HepG2 (cell line): ENCODE results near the gene COMMD2. TPM values are rescaled to one million over a fixed set of nuclear protein-coding genes. Genes with fewer than 3 reads are reported as not detected.

Experiments used
- ATAC-seq: fragments of 200-7000 bp; cut with Tn5 transposase; 3 replicates; pipeline ENCODE4 v1.9.1; 2020; ENCODE audit warnings: mild to moderate bottlenecking, moderate library complexity
- BruUV-seq: library from RNA; stranded (reverse); fragments of 400-500 nt; replicated peaks from 2 replicates; lab custom pipeline; 2021; lab: Mats Ljungman, UMichigan
- CTCF ChIA-PET: fragments of 300-600 bp; formaldehyde crosslinking; extraction: SDS; loops from one replicate; lab custom pipeline; 2021; ENCODE audit warnings: low total read pairs, inconsistent platforms, low intra/inter-chr PET ratio; lab: Yijun Ruan, JAX
- POLR2A ChIA-PET: fragments of 350-600 bp; sonication (Branson Sonifier 250); formaldehyde crosslinking; loops from one replicate; lab custom pipeline; 2020; ENCODE audit warnings: antibody characterized with exemption, inconsistent platforms; lab: Yijun Ruan, JAX
- DNase-seq: peaks from one replicate; pipeline ENCODE4 v3.0.0-alpha.2; 2015; ENCODE audit warnings: low spot score
- FAIRE-seq: peaks from 3 replicates; lab custom pipeline; 2011; peaks lifted over from hg19 to GRCh38; lab: Jason Lieb, UNC
- H2AFZ ChIP-seq: one replicate; pipeline ENCODE4 v1.6.1; 2011; ENCODE audit warnings: low read length, inconsistent platforms
- H3K27ac ChIP-seq: fragments of 300-600 bp; 3 replicates; pipeline ENCODE4 v1.8.0; 2011; ENCODE audit warnings: mixed run types, mild to moderate bottlenecking, mixed read lengths, low read length, inconsistent platforms; ENCODE audit not compliant: insufficient read depth; ENCODE audit errors: extremely low read length
- H3K27me3 ChIP-seq, 2 experiments: fragments of 200-600 bp in 1 of 2; 2 replicates in 1 of 2; 3 replicates in 1 of 2; pipeline versions ENCODE4 v1.6.0 to v1.8.0; 2011; ENCODE audit warnings: low read length in 2 of 2, mild to moderate bottlenecking in 2 of 2, moderate library complexity in 2 of 2, inconsistent platforms in 1 of 2; ENCODE audit not compliant: insufficient read depth in 2 of 2, control insufficient read depth in 1 of 2
- H3K36me3 ChIP-seq, 2 experiments: fragments of 200-600 bp in 1 of 2; replicated peaks in 1 of 2; 2 replicates in 1 of 2; 3 replicates in 1 of 2; pipeline versions ENCODE4 v1.5.1 to v1.8.0; 2011; ENCODE audit warnings: low read length in 2 of 2, inconsistent platforms in 1 of 2; ENCODE audit not compliant: insufficient read depth in 2 of 2, control insufficient read depth in 1 of 2
- H3K4me1 ChIP-seq: 2 replicates; pipeline ENCODE4 v1.5.1; 2012; ENCODE audit warnings: low read length, inconsistent platforms; ENCODE audit not compliant: insufficient read depth
- H3K4me2 ChIP-seq: 2 replicates; pipeline ENCODE4 v1.6.0; 2011; ENCODE audit warnings: low read depth, low read length, inconsistent platforms
- H3K4me3 ChIP-seq, 3 experiments: fragments of 200-600 bp in 1 of 3; sonication (generic), shearing (Covaris generic) in 1 of 3; replicated peaks in 1 of 3; 2 replicates each; pipeline ENCODE4 v1.5.1; 2011 to 2016; ENCODE audit warnings: low read length in 3 of 3, inconsistent platforms in 2 of 3, low read depth in 2 of 3, mild to moderate bottlenecking in 2 of 3, control low read depth in 1 of 3, mixed read lengths in 1 of 3; ENCODE audit not compliant: insufficient read depth in 1 of 3
- H3K79me2 ChIP-seq: one replicate; pipeline ENCODE4 v1.6.1; 2011; ENCODE audit warnings: low read length, inconsistent platforms; ENCODE audit not compliant: insufficient read depth
- H3K9ac ChIP-seq: 2 replicates; pipeline ENCODE4 v1.6.0; 2011; ENCODE audit warnings: mild to moderate bottlenecking, low read depth, low read length, inconsistent platforms; ENCODE audit not compliant: insufficient read depth
- H3K9me3 ChIP-seq: 2 replicates; pipeline ENCODE4 v1.5.1; 2012; ENCODE audit warnings: mild to moderate bottlenecking, low read length
- H4K20me1 ChIP-seq: 2 replicates; pipeline ENCODE4 v1.6.0; 2011; ENCODE audit warnings: inconsistent platforms, mild to moderate bottlenecking, low read length, moderate library complexity; ENCODE audit not compliant: insufficient read depth
- DR1 ChIP-seq: sonication (generic); formaldehyde crosslinking; IDR thresholded peaks from 2 replicates; pipeline ENCODE4 v1.8.0; 2021; ENCODE audit warnings: mild to moderate bottlenecking, missing genetic modification reagents, inconsistent platforms
- GATA4 ChIP-seq: sonication (generic); IDR thresholded peaks from 2 replicates; pipeline ENCODE4 v1.6.1; 2016; ENCODE audit warnings: antibody characterized with exemption, low read depth, borderline replicate concordance
- HNRNPUL1 ChIP-seq: fragments of 200-400 bp; formaldehyde crosslinking; IDR thresholded peaks from 2 replicates; pipeline ENCODE4 v1.6.1; 2017; ENCODE audit warnings: low read depth, mild to moderate bottlenecking, low read length, moderate library complexity
- JARID2 ChIP-seq: sonication (generic); formaldehyde crosslinking; IDR thresholded peaks from 2 replicates; pipeline ENCODE4 v1.8.1; 2023; ENCODE audit warnings: missing genetic modification reagents, inconsistent platforms; ENCODE audit not compliant: insufficient replicate concordance
- KLF9 ChIP-seq: IDR thresholded peaks from 2 replicates; pipeline ENCODE4 v1.6.1; 2016; ENCODE audit warnings: low read depth
- MXD4 ChIP-seq: IDR thresholded peaks from 2 replicates; pipeline ENCODE4 v1.6.1; 2016; ENCODE audit warnings: mild to moderate bottlenecking, missing biosample characterization, missing genetic modification reagents
- RBAK ChIP-seq: sonication (generic); formaldehyde crosslinking; IDR thresholded peaks from 2 replicates; pipeline ENCODE4 v1.5.1; 2020; ENCODE audit warnings: mild to moderate bottlenecking, missing genetic modification reagents
- SYNCRIP ChIP-seq: fragments of 200-400 bp; formaldehyde crosslinking; IDR thresholded peaks from 2 replicates; pipeline ENCODE4 v1.6.1; 2018; ENCODE audit warnings: mild to moderate bottlenecking, low read depth, low read length; ENCODE audit not compliant: insufficient read depth
- ZBTB38 ChIP-seq: sonication (generic); formaldehyde crosslinking; IDR thresholded peaks from 2 replicates; pipeline ENCODE4 v1.5.1; 2020; ENCODE audit warnings: mild to moderate bottlenecking, missing genetic modification reagents
- ZFYVE20 ChIP-seq: sonication (generic); formaldehyde crosslinking; IDR thresholded peaks from 2 replicates; pipeline ENCODE4 v1.8.0; 2023; ENCODE audit warnings: low read depth, mild to moderate bottlenecking, moderate library complexity, missing genetic modification reagents, borderline replicate concordance
- ZKSCAN8 ChIP-seq: IDR thresholded peaks from 2 replicates; pipeline ENCODE4 v1.6.1; 2016; ENCODE audit warnings: borderline replicate concordance, missing genetic modification reagents, missing compliant biosample characterization
- ZNF225 ChIP-seq: sonication (generic); formaldehyde crosslinking; IDR thresholded peaks from 2 replicates; pipeline ENCODE4 v1.4.0; 2020; ENCODE audit warnings: mild to moderate bottlenecking, missing genetic modification reagents
- ZNF383 ChIP-seq: sonication (generic); formaldehyde crosslinking; IDR thresholded peaks from 2 replicates; pipeline ENCODE4 v1.4.0; 2020; ENCODE audit warnings: missing genetic modification reagents, mild to moderate bottlenecking, borderline replicate concordance
- WGBS: methylation state at CpG from one replicate; pipeline ENCODE4 v1.1.6; 2017; ENCODE audit warnings: low lambda C conversion rate; 5-methylcytosine and 5-hydroxymethylcytosine counted together
- in situ Hi-C: cut with HindIII; loops from 2 replicates; pipeline ENCODE4 v1.10.0; 2017; ENCODE audit warnings: low pct_unique_long_range_greater_than_20kb; ENCODE audit not compliant: extremely low pct_ligation_motif_present
- intact Hi-C: fragments of 100-400 bp; cut with micrococcal nuclease; formaldehyde crosslinking; loops from one replicate; pipeline ENCODE4 v1.10.0; 2022; ENCODE audit not compliant: unreplicated experiment
- polyA plus RNA-seq, 8 experiments: library from polyadenylated mRNA; depleted of rRNA in 3 of 8; stranded (reverse) in 7 of 8; unstranded in 1 of 8; fragments of >200 nt; fragmentation: Illumina TruSeq in 4 of 8; extraction: Trizol in 4 of 8; gene quantifications; 2 replicates each; pipeline versions ENCODE4 v1.2.1 to v1.2.3, GENCODE V29; 2011 to 2016; ENCODE audit warnings: low read depth in 4 of 8, missing spikeins in 1 of 8, mixed read lengths in 1 of 8; ENCODE audit not compliant: insufficient read depth in 1 of 8
- total RNA-seq, 5 experiments: library from RNA; depleted of rRNA; stranded (reverse); fragments of >200 nt; fragmentation: Illumina TruSeq; extraction: Trizol; gene quantifications; 2 replicates each; pipeline ENCODE4 v1.2.3, GENCODE V29; 2016; ENCODE audit warnings: low read depth in 1 of 5
- TF ChIP-seq, protein P1 (sequence below): sonication (generic); formaldehyde crosslinking; IDR thresholded peaks from 2 replicates; pipeline ENCODE4 v1.4.0; 2020; ENCODE audit warnings: missing genetic modification reagents, borderline replicate concordance
- TF ChIP-seq, protein P2 (sequence below): sonication (generic); formaldehyde crosslinking; IDR thresholded peaks from 2 replicates; pipeline ENCODE4 v1.8.1; 2023; ENCODE audit warnings: mild to moderate bottlenecking, missing genetic modification reagents
- TF ChIP-seq, protein P3 (sequence below): sonication (generic); formaldehyde crosslinking; IDR thresholded peaks from 2 replicates; pipeline ENCODE4 v1.4.0; 2020; ENCODE audit warnings: missing genetic modification reagents, borderline replicate concordance

COMMD2 gene
- total and polyA plus RNA-seq, 2 of the 13 experiments (the other 11 are each of a cell fraction or from before 2014, with no cell fraction given), result 33.0 to 57.6 TPM

- no peak for TF ChIP-seq HNRNPUL1
- TF ChIP-seq ZNF225 (CRISPR knock-in tag), result no peak
- TF ChIP-seq JARID2 (CRISPR knock-in tag), result no peak
- TF ChIP-seq ZKSCAN8, result no peak
- TF ChIP-seq, protein P1, sequence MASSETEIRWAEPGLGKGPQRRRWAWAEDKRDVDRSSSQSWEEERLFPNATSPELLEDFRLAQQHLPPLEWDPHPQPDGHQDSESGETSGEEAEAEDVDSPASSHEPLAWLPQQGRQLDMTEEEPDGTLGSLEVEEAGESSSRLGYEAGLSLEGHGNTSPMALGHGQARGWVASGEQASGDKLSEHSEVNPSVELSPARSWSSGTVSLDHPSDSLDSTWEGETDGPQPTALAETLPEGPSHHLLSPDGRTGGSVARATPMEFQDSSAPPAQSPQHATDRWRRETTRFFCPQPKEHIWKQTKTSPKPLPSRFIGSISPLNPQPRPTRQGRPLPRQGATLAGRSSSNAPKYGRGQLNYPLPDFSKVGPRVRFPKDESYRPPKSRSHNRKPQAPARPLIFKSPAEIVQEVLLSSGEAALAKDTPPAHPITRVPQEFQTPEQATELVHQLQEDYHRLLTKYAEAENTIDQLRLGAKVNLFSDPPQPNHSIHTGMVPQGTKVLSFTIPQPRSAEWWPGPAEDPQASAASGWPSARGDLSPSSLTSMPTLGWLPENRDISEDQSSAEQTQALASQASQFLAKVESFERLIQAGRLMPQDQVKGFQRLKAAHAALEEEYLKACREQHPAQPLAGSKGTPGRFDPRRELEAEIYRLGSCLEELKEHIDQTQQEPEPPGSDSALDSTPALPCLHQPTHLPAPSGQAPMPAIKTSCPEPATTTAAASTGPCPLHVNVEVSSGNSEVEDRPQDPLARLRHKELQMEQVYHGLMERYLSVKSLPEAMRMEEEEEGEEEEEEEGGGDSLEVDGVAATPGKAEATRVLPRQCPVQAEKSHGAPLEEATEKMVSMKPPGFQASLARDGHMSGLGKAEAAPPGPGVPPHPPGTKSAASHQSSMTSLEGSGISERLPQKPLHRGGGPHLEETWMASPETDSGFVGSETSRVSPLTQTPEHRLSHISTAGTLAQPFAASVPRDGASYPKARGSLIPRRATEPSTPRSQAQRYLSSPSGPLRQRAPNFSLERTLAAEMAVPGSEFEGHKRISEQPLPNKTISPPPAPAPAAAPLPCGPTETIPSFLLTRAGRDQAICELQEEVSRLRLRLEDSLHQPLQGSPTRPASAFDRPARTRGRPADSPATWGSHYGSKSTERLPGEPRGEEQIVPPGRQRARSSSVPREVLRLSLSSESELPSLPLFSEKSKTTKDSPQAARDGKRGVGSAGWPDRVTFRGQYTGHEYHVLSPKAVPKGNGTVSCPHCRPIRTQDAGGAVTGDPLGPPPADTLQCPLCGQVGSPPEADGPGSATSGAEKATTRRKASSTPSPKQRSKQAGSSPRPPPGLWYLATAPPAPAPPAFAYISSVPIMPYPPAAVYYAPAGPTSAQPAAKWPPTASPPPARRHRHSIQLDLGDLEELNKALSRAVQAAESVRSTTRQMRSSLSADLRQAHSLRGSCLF (CRISPR knock-in tag), result no peak
- TF ChIP-seq, protein P2, sequence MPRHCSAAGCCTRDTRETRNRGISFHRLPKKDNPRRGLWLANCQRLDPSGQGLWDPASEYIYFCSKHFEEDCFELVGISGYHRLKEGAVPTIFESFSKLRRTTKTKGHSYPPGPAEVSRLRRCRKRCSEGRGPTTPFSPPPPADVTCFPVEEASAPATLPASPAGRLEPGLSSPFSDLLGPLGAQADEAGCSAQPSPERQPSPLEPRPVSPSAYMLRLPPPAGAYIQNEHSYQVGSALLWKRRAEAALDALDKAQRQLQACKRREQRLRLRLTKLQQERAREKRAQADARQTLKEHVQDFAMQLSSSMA, result no peak
Measured at GRCh38 chr3:149801195-149801594, 48.9 kb upstream of the COMMD2 start (continued).

GRCh38 chr3:149800693-149801092, 48.4 kb upstream of the COMMD2 start:
- Histone ChIP-seq H3K4me3 (no peak overlapping the region), H3K36me3 (no peaks in the 10 kb centered on the region), H2AFZ (no peak overlapping the region), H3K27ac (no peak overlapping the region), H3K4me1 (no peaks in the 10 kb centered on the region), H3K9ac (no peak overlapping the region), H3K27me3 (no peaks in the 10 kb centered on the region), H3K79me2 (no peaks in the 10 kb centered on the region), H3K9me3 (no peaks in the 10 kb centered on the region), H3K4me2 (no peak overlapping the region), H4K20me1 (no peaks in the 10 kb centered on the region)
- CTCF ChIA-PET, result no interaction called here
- no peak for FAIRE-seq
- in situ Hi-C loops, result no loop called here
- intact Hi-C loops, result no loop called here
- no peak for ATAC-seq
- 83% methylated on average over 8 of the region's 8 CpGs for WGBS
- no peak for DNase-seq
- no TSS peak for BruUV-seq
- POLR2A ChIA-PET, result no interaction called here
- no peak for TF ChIP-seq ZBTB38 (CRISPR knock-in tag)
- TF ChIP-seq GATA4, result no peak
- no peak for TF ChIP-seq ZNF383
- TF ChIP-seq MXD4, result no peak
- no peak for TF ChIP-seq SYNCRIP
- TF ChIP-seq RBAK (CRISPR knock-in tag), result no peak
- TF ChIP-seq DR1 (CRISPR knock-in tag), result no peak
- TF ChIP-seq, protein P3, sequence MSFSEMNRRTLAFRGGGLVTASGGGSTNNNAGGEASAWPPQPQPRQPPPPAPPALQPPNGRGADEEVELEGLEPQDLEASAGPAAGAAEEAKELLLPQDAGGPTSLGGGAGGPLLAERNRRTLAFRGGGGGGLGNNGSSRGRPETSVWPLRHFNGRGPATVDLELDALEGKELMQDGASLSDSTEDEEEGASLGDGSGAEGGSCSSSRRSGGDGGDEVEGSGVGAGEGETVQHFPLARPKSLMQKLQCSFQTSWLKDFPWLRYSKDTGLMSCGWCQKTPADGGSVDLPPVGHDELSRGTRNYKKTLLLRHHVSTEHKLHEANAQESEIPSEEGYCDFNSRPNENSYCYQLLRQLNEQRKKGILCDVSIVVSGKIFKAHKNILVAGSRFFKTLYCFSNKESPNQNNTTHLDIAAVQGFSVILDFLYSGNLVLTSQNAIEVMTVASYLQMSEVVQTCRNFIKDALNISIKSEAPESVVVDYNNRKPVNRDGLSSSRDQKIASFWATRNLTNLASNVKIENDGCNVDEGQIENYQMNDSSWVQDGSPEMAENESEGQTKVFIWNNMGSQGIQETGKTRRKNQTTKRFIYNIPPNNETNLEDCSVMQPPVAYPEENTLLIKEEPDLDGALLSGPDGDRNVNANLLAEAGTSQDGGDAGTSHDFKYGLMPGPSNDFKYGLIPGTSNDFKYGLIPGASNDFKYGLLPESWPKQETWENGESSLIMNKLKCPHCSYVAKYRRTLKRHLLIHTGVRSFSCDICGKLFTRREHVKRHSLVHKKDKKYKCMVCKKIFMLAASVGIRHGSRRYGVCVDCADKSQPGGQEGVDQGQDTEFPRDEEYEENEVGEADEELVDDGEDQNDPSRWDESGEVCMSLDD, result no peak
- TF ChIP-seq KLF9 (CRISPR knock-in tag), result no peak
- TF ChIP-seq ZFYVE20 (CRISPR knock-in tag), result no peak
